Upper lobe of left lung (tissue), 6 donors: ENCODE measurements around the gene PFKP. TPM values are rescaled to one million over a fixed set of nuclear protein-coding genes. Genes with fewer than 3 reads are reported as not detected.

Source experiments
- ATAC-seq, 2 donors: fragments of 200-7000 bp; cut with Tn5 transposase; one replicate each; pipeline ENCODE4 v1.9.1; 2022; ENCODE audit warnings: mild to moderate bottlenecking in 2 of 2, moderate library complexity in 2 of 2; ENCODE audit not compliant: low FRiP score in 2 of 2
- DNase-seq, 2 donors: peaks; one replicate each; pipeline ENCODE4 v3.0.0-alpha.2; 2019 to 2020
- H3K27ac ChIP-seq, 4 donors: fragments of 200-600 bp; sonication (generic); one replicate each; pipeline ENCODE4 v1.5.1; 2016 to 2019
- H3K27me3 ChIP-seq, 4 donors: fragments of 200-600 bp; sonication (generic); one replicate each; pipeline ENCODE4 v1.5.1; 2017 to 2019
- H3K36me3 ChIP-seq, 4 donors: fragments of 200-600 bp; sonication (generic); one replicate each; pipeline ENCODE4 v1.5.1; 2016 to 2019
- H3K4me1 ChIP-seq, 4 donors: fragments of 200-600 bp; sonication (generic); one replicate each; pipeline ENCODE4 v1.5.1; 2018 to 2019
- H3K4me3 ChIP-seq, 4 donors: fragments of 200-600 bp; sonication (generic); one replicate each; pipeline ENCODE4 v1.5.1; 2017 to 2019; ENCODE audit warnings: mild to moderate bottlenecking in 2 of 4, moderate library complexity in 1 of 4
- H3K9me3 ChIP-seq, 4 donors: fragments of 200-600 bp; sonication (generic); one replicate each; pipeline ENCODE4 v1.5.1; 2018 to 2019
- CTCF ChIP-seq, 6 experiments: fragments of 450-650 bp in 4 of 6; fragments of 200-600 bp in 2 of 6; sonication (generic) in 2 of 6; IDR thresholded peaks; one replicate each; pipeline ENCODE4 v1.5.1; 2016 to 2019; ENCODE audit warnings: antibody characterized with exemption in 6 of 6
- EP300 ChIP-seq, 4 donors: sonication (generic); formaldehyde crosslinking; IDR thresholded peaks; one replicate each; pipeline ENCODE4 v1.5.1; 2017; ENCODE audit warnings: antibody characterized with exemption in 4 of 4, control low read depth in 2 of 4
- POLR2A ChIP-seq, 4 donors: fragments of 450-650 bp; IDR thresholded peaks; one replicate each; pipeline ENCODE4 v1.5.1; 2016 to 2017; ENCODE audit warnings: antibody characterized with exemption in 4 of 4, mild to moderate bottlenecking in 2 of 4
- POLR2AphosphoS5 ChIP-seq, 2 donors: sonication (generic); formaldehyde crosslinking; IDR thresholded peaks; one replicate each; pipeline ENCODE4 v1.5.1; 2017; ENCODE audit warnings: antibody characterized with exemption in 2 of 2
- WGBS, 2 donors: methylation state at CpG; one replicate each; pipeline ENCODE4 v1.1.5; 2017 to 2018; 5-methylcytosine and 5-hydroxymethylcytosine counted together
- total RNA-seq, 6 donors: library from RNA; depleted of rRNA in 4 of 6; stranded (reverse); fragments of >200 nt in 4 of 6; gene quantifications; one replicate each; pipeline versions ENCODE4 v1.1.0 to v1.2.1, GENCODE V29; 2016 to 2021
- donor health status: DM: no; HTN: no; CAD: no; lungs with moderate emphysema.
- donor health status: DM: no; HTN: yes; CAD: no; lungs with severe emphysema.

The PFKP gene
- total RNA-seq, 6 donors from 2014 or later: 18.9 to 42.1 (median 30.8) TPM

GRCh38 chr10:3069876-3070275 lies 2.5 kb downstream of the PFKP start:
- no peak for TF ChIP-seq EP300 (IDR thresholded peaks at IDR 0.05)
- no peak for TF ChIP-seq POLR2AphosphoS5 (IDR thresholded peaks at IDR 0.05)
- TF ChIP-seq CTCF (IDR thresholded peaks at IDR 0.05): no peak
- TF ChIP-seq POLR2A (IDR thresholded peaks at IDR 0.05): no peak
- Histone ChIP-seq H3K36me3 (no peaks in the 10 kb centered on the region), H3K9me3 (no peaks in the 10 kb centered on the region), H3K4me3 (no peak overlapping the region), H3K27ac (no peak overlapping the region), H3K4me1 (peaks cover 19 to 36% (median 24%) of the 10 kb centered on the region in 4 donors), H3K27me3 (peaks cover 0 to 25% (median 9%) of the 10 kb centered on the region in 4 donors)
- DNase-seq (no peak), ATAC-seq (no peak)
- WGBS, 2 donors: 95 to 97% methylated on average over 11 of the region's 11 CpGs

- Histone ChIP-seq H3K27ac (no peak overlapping the region), H3K4me1 (peaks cover 17 to 31% (median 20%) of the 10 kb centered on the region in 4 donors), H3K27me3 (peaks cover 0 to 19% (median 7%) of the 10 kb centered on the region in 4 donors), H3K4me3 (no peak overlapping the region), H3K36me3 (no peaks in the 10 kb centered on the region), H3K9me3 (no peaks in the 10 kb centered on the region)
- WGBS, 2 donors: 85 to 96% methylated on average over 12 to 13 of the region's 13 CpGs
- no peak for TF ChIP-seq POLR2AphosphoS5 (IDR thresholded peaks at IDR 0.05)
- TF ChIP-seq EP300 (IDR thresholded peaks at IDR 0.05): no peak
- TF ChIP-seq POLR2A (IDR thresholded peaks at IDR 0.05): no peak
- TF ChIP-seq CTCF (IDR thresholded peaks at IDR 0.05): no peak
- ATAC-seq (no peak), DNase-seq (peak in 1 of 2 donors; percentile 68)
Observed at GRCh38 chr10:3071405-3072198, 4.3 kb downstream of the PFKP start.

- WGBS, 2 donors: 95% methylated on average over 10 of the region's 10 CpGs
- H3K4me3 ChIP-seq: no peak overlapping the region
- H3K9me3 ChIP-seq: no peaks in the 10 kb centered on the region
- no peak for TF ChIP-seq POLR2A (IDR thresholded peaks at IDR 0.05)
- no peak for TF ChIP-seq CTCF (IDR thresholded peaks at IDR 0.05)
- no peak for TF ChIP-seq EP300 (IDR thresholded peaks at IDR 0.05)
- TF ChIP-seq POLR2AphosphoS5 (IDR thresholded peaks at IDR 0.05): no peak
- no peak overlapping the region for H3K27ac ChIP-seq
- ATAC-seq (no peak), DNase-seq (no peak)
- H3K4me1 ChIP-seq: peaks cover 8 to 19% (median 11%) of the 10 kb centered on the region in 4 donors
- no peaks in the 10 kb centered on the region for H3K36me3 ChIP-seq
- H3K27me3 ChIP-seq: peaks cover 0 to 7% (median 0%) of the 10 kb centered on the region in 4 donors
Observed at GRCh38 chr10:3072641-3073360, 5.5 kb downstream of the PFKP start.

GRCh38 chr10:3074145-3074665 lies 6.9 kb downstream of the PFKP start:
- Histone ChIP-seq H3K9me3 (no peaks in the 10 kb centered on the region), H3K27ac (no peak overlapping the region), H3K4me1 (peaks cover 2 to 5% (median 3%) of the 10 kb centered on the region in 4 donors), H3K36me3 (no peaks in the 10 kb centered on the region), H3K27me3 (peaks cover 0 to 3% (median 0%) of the 10 kb centered on the region in 4 donors), H3K4me3 (no peak overlapping the region)
- ATAC-seq (peak in 1 of 2 donors; percentile 32), DNase-seq (no peak)
- WGBS, 2 donors: 92 to 93% methylated on average over 4 to 7 of the region's 7 CpGs
- TF ChIP-seq POLR2A (IDR thresholded peaks at IDR 0.05) (no peak), EP300 (IDR thresholded peaks at IDR 0.05) (no peak), POLR2AphosphoS5 (IDR thresholded peaks at IDR 0.05) (no peak), CTCF (IDR thresholded peaks at IDR 0.05) (no peak)
